ENCODE measurements around the gene HBG2. TPM values are rescaled to one million over a fixed set of nuclear protein-coding genes. Genes with fewer than 3 reads are reported as not detected.
A peak's percentile ranks its signal among the peaks of the same experiment; 100 is the strongest.

Gene HBG2
- total and polyA plus RNA-seq, 10 of the 15 experiments (the other 5 are each of a cell fraction or from before 2014, with no cell fraction given): 1.1 to 8.3 (median 2.9) TPM; not detected in 5

DNA sequence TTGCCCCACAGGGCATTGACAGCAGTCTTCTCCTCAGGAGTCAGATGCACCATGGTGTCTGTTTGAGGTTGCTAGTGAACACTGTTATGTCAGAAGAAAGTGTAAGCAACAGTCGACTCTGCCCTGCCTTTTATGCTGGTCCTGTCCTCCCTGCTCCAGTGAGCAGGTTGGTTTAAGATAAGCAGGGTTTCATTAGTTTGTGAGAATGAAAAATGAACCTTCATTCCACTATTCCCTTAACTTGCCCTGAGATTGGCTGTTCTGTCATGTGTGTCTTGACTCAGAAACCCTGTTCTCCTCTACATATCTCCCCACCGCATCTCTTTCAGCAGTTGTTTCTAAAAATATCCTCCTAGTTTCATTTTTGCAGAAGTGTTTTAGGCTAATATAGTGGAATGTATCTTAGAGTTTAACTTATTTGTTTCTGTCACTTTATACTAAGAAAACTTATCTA lies 20.2 kb downstream of the HBG2 start, which contains the start of gene HBD:
Gene HBD, minus strand, starts transcription at position 103 of the 454 bp plus-strand sequence. Its CDS starts 50 bp downstream, at position 53.
- POLR2A ChIA-PET: no interaction called here
- intact Hi-C loops (cut with micrococcal nuclease; ENCODE audit: unreplicated experiment) (no loop called here), in situ Hi-C loops (cut with MboI) (no loop called here)
- SMC1A ChIA-PET (ENCODE audit: uncharacterized antibody, unreplicated experiment): no interaction called here
- H3K9me3 ChIP-seq (replicated peaks; ENCODE audit: control insufficient read depth, insufficient read depth, low read length): no peaks in the 10 kb centered on the region
- no TSS peak for BruUV-seq (replicated peaks)
- DNase-seq (ENCODE audit: low read depth, low spot score) (no peak), FAIRE-seq (no peak), ATAC-seq (peak; percentile 46)
- H3K4me1 ChIP-seq (ENCODE audit: control insufficient read depth, insufficient read depth, low read length): no peaks in the 10 kb centered on the region; the same call in 1 of the 2 replicates
- no peaks in the 10 kb centered on the region for H3K36me3 ChIP-seq (ENCODE audit: control insufficient read depth in 2 of 2, insufficient read depth in 2 of 2, low read length in 1 of 2)
- H4K20me1 ChIP-seq (ENCODE audit: control insufficient read depth, insufficient read depth): no peaks in the 10 kb centered on the region
- TF ChIP-seq, protein P1, sequence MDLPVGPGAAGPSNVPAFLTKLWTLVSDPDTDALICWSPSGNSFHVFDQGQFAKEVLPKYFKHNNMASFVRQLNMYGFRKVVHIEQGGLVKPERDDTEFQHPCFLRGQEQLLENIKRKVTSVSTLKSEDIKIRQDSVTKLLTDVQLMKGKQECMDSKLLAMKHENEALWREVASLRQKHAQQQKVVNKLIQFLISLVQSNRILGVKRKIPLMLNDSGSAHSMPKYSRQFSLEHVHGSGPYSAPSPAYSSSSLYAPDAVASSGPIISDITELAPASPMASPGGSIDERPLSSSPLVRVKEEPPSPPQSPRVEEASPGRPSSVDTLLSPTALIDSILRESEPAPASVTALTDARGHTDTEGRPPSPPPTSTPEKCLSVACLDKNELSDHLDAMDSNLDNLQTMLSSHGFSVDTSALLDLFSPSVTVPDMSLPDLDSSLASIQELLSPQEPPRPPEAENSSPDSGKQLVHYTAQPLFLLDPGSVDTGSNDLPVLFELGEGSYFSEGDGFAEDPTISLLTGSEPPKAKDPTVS (IDR thresholded peaks at IDR 0.05; ENCODE audit: low read depth, low read length): no peak
- TF ChIP-seq, protein P2, sequence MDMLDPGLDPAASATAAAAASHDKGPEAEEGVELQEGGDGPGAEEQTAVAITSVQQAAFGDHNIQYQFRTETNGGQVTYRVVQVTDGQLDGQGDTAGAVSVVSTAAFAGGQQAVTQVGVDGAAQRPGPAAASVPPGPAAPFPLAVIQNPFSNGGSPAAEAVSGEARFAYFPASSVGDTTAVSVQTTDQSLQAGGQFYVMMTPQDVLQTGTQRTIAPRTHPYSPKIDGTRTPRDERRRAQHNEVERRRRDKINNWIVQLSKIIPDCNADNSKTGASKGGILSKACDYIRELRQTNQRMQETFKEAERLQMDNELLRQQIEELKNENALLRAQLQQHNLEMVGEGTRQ (IDR thresholded peaks at IDR 0.05; ENCODE audit: borderline replicate concordance, low read depth, low read length): no peak
- RAD21 ChIA-PET (ENCODE audit: unreplicated experiment): no interaction called here
- no peak within 1 kb of the TSS for H2AFZ ChIP-seq (ENCODE audit: control insufficient read depth, low read depth, low read length)
- CTCF ChIA-PET: no interaction called here
- no peak within 1 kb of the TSS for H3K27ac ChIP-seq (ENCODE audit: control insufficient read depth, insufficient read depth)
- H3K4me3 ChIP-seq: no peak within 1 kb of the TSS
- H3K4me2 ChIP-seq (ENCODE audit: control insufficient read depth, insufficient read depth): peak within 1 kb of the TSS; percentile 9; the same call in 1 of the 2 replicates
- H3K27me3 ChIP-seq (replicated peaks in 1 of 2; ENCODE audit: control insufficient read depth in 2 of 2, insufficient read depth in 2 of 2, low read length in 1 of 2): no peaks in the 10 kb centered on the region
- H3K79me2 ChIP-seq (ENCODE audit: control insufficient read depth, insufficient read depth, low read length): no peaks in the 10 kb centered on the region
- WGBS (ENCODE audit: insufficient coverage, insufficient replicate concordance, low lambda C conversion rate, missing lambda C conversion rate): 0% methylated on average over 2 of the region's 2 CpGs
- no peak within 1 kb of the TSS for H3K9ac ChIP-seq (ENCODE audit: control insufficient read depth, insufficient read depth, low read length)

DNA sequence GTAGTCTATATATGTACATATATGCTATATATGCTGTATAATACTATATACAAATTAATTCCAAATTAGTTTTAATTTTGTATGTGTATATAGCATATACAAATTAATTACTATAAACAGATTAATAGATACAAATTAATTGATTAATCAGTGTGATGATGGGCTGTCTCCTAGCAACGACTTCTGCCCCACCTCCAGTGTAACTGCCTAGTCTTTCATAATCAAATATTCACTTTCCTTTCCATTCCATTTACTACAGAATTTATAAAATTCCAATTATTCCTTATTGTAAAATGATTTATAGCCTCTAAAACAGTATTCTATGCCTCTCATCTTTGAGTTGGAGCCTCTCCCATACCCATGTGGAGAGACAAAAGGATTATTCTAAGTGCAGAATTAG lies 21.3 kb downstream of the HBG2 start:
- no peak overlapping the region for H3K4me2 ChIP-seq (ENCODE audit: control insufficient read depth, insufficient read depth)
- H3K27ac ChIP-seq (ENCODE audit: control insufficient read depth, insufficient read depth): no peak overlapping the region
- no peaks in the 10 kb centered on the region for H3K36me3 ChIP-seq (ENCODE audit: control insufficient read depth in 2 of 2, insufficient read depth in 2 of 2, low read length in 1 of 2)
- WGBS (ENCODE audit: insufficient coverage, insufficient replicate concordance, low lambda C conversion rate, missing lambda C conversion rate): 0% methylated on average over 1 of the region's 1 CpG
- FAIRE-seq: no peak
- ChIA-PET POLR2A (no interaction called here), SMC1A (ENCODE audit: uncharacterized antibody, unreplicated experiment) (no interaction called here), RAD21 (ENCODE audit: unreplicated experiment) (no interaction called here), CTCF (no interaction called here)
- H3K4me3 ChIP-seq: no peak overlapping the region
- H3K9ac ChIP-seq (ENCODE audit: control insufficient read depth, insufficient read depth, low read length): no peak overlapping the region
- no peak for DNase-seq (ENCODE audit: low read depth, low spot score)
- BruUV-seq (replicated peaks): no TSS peak
- H2AFZ ChIP-seq (ENCODE audit: control insufficient read depth, low read depth, low read length): no peak overlapping the region
- H3K27me3 ChIP-seq (replicated peaks in 1 of 2; ENCODE audit: control insufficient read depth in 2 of 2, insufficient read depth in 2 of 2, low read length in 1 of 2): no peaks in the 10 kb centered on the region
- intact Hi-C loops (cut with micrococcal nuclease; ENCODE audit: unreplicated experiment) (no loop called here), in situ Hi-C loops (cut with MboI) (no loop called here)
- H4K20me1 ChIP-seq (ENCODE audit: control insufficient read depth, insufficient read depth): no peaks in the 10 kb centered on the region
- H3K9me3 ChIP-seq (replicated peaks; ENCODE audit: control insufficient read depth, insufficient read depth, low read length): no peaks in the 10 kb centered on the region
- no peak for ATAC-seq
- no peaks in the 10 kb centered on the region; the same call in 1 of the 2 replicates for H3K4me1 ChIP-seq (ENCODE audit: control insufficient read depth, insufficient read depth, low read length)
- H3K79me2 ChIP-seq (ENCODE audit: control insufficient read depth, insufficient read depth, low read length): no peaks in the 10 kb centered on the region
- no peak for TF ChIP-seq RELA (IDR thresholded peaks at IDR 0.05; ENCODE audit: borderline replicate concordance, partially characterized antibody)
- TF ChIP-seq ZZZ3 (IDR thresholded peaks at IDR 0.05; ENCODE audit: control insufficient read depth, insufficient read length, low read depth): no peak
- TF ChIP-seq MYC (IDR thresholded peaks at IDR 0.05; ENCODE audit: insufficient read depth, insufficient read length, insufficient replicate concordance, low read length, severe bottlenecking): no peak
- no peak for TF ChIP-seq GATAD2B (conservative IDR thresholded peaks at IDR 0.05; ENCODE audit: low read depth)
- no peak for TF ChIP-seq MYB (IDR thresholded peaks at IDR 0.05; ENCODE audit: borderline replicate concordance, low read depth, low read length)
- TF ChIP-seq STAT3 (IDR thresholded peaks at IDR 0.05; ENCODE audit: low read depth, low read length): no peak
- no peak for TF ChIP-seq NFYA (IDR thresholded peaks at IDR 0.05; ENCODE audit: borderline replicate concordance, low read depth, low read length)
- no peak for TF ChIP-seq FOXK2 (IDR thresholded peaks at IDR 0.05)
- TF ChIP-seq EGR1 (IDR thresholded peaks at IDR 0.05; ENCODE audit: borderline replicate concordance in 1 of 2, low read depth in 2 of 2, low read length in 2 of 2): no peak
- TF ChIP-seq NR2F1 (conservative IDR thresholded peaks at IDR 0.05): no peak
- TF ChIP-seq ETV6 (conservative IDR thresholded peaks at IDR 0.05 in 1 of 2, IDR thresholded peaks at IDR 0.05 in 1 of 2; ENCODE audit: borderline replicate concordance in 1 of 2, low read depth in 1 of 2): no peak
- TF ChIP-seq SUPT20H (IDR thresholded peaks at IDR 0.05; ENCODE audit: borderline replicate concordance, control insufficient read depth, low read depth, low read length): no peak

All from GM12878 (cell line).